SK-N-DZ (cell line): ENCODE results near the gene WFIKKN1.
"Not testable (repeated sequence)": the region's sequence is repeated elsewhere in the genome, so short reads cannot be mapped to it uniquely, and the experiment has no call there.

Experiments
- DNase-seq: peaks from one replicate; pipeline ENCODE4 v3.0.0-alpha.2; 2015; ENCODE audit warnings: low spot score

Gene WFIKKN1

GRCh38 chr16:595094-595528, 35.7 kb upstream of the WFIKKN1 start:
- no peak for DNase-seq

DNA sequence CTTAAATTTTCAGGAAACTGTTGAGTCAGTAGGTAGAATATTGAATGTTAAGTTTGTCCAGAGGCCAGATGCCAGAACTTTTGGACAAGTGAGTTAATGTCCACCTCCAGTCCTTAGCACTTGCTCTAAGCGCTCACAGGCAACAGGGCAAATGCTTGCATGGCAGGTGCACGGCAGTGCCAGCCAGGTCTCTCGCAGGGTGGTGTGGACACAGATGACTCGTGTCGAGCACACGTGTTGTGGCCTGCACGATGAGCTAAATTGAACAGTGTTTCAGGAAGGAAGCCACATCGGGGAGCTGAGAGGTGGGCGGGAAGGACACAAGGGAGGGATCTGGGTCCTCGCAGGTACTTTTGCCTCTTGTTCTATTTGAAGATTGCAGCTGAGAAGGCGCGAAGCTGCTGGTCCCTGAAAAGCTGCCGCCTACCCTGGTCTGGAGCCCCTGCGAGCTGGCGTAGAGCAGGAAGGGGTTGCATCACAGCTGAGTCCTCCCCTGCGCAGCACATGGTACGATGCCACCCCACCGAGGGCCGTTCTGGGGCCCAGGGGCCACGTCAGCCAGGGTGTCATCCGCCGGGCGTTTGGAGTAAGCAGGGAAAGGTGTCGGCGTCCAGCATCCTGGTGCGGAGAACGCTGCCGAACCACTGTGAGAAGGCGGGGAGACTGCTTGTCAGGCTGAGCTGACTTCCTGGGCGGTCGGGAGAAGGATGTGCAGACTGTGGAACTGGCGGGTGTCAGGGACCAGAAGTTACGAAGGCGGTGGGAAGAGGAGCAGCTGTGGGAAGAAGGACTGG, 34.6 kb upstream of the WFIKKN1 start:
- DNase-seq = no peak

DNA sequence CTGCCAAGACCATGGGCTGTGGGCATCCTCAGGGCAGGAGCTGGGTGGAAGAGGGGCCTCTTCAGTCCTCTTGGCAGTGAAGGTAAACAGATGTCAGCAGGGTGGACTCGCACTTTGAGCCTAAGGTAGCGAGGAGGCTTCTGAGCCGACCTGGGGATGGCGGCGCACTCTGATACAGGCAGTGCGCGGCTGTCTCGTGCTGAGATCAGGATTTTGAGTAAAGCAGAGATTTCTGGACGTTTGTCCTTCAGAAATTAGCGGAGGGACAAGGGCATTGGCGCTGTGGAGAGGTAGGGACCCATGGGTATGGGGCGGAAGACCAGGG, 34.1 kb upstream of the WFIKKN1 start:
- DNase-seq = no peak

- not testable (repeated sequence) for DNase-seq
These were observed 33.1 kb upstream of the WFIKKN1 start for GRCh38 chr16:597655-598054.

DNA sequence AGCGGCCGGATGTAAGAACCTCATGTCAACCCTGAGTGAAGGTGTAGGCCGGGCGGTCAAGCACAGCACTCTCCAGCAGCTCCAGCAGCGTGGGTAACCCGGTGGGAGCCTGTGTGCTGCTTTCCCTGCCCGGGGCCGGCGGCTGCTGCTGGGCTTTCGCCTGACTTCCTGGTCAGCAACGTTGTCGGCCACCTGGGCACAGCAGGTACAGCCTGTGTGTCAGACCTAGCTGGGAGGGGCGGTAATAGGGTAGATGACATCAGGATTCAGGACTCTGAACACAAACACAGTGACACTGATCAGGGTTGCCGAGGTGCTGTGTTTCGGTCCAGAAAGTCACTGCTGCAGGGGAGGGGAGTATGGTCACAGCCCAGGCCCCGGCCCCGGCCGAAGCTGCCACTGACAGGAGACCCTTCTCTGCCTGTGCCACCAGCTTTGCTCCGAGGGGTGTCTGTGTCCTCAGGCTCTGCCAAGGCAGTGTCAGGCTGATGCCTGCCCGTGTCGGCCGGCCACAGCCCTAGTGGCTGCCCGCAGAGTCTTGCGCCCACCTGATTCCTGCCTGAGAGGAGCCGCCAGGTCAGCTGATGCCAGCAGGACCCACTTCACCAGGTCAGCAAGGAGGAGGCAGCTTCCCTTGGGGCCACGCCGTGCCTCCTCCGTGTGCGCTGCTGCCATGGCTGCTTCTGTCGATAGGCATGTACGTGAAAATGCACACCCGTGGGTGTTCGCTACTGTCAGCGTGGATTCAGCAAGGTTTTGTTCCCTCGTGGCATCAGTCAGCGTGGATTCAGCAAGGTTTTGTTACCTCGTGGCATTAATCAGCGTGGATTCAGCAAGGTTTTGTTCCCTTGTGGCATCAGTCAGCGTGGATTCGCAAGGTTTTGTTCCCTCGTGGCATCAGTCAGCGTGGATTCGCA, 31.7 kb upstream of the WFIKKN1 start:
- DNase-seq = no peak

DNA sequence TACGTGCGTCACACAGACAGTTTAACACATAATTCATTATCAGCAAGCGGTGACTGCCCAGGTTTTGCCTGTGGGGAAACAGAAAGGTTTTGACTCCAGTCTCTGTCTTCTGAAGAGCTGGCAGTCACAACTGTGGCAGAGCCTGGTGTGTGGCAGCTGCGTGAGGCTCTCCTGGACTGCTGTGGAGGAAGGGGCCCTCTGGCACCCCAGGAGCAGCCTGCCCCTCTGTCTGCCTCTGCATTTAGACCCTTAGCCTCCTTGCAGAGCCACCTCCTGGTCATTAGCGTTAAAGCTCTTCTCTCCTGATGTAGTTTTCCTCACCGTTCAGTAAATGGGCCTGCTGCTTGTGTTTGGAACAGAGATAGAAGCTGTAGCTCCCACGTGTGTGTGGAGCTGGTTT, 30.0 kb upstream of the WFIKKN1 start:
- no peak for DNase-seq

GRCh38 chr16:603933-604332, 26.9 kb upstream of the WFIKKN1 start:
- no peak for DNase-seq

- no peak for DNase-seq
These were observed 24.0 kb upstream of the WFIKKN1 start for GRCh38 chr16:606656-607307.

DNA sequence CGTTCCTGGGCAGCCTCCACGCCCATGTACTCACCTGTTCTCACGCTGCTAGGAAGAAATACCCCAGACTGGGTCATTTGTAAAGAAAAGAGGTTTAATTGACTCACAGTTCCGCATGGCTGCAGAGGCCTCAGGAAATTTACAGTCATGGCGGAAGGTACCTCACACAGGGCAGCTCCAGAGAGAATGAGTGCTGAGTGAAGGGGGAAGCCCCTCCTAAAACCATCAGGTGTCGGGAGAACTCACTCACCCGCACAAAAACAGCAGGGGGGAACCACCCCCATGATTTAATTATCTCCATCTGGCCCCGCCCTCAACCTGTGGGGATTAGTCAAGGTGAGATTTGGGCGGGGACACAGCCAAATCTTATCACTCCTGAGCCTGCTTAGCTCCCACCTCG, 22.8 kb upstream of the WFIKKN1 start:
- DNase-seq = no peak

DNA sequence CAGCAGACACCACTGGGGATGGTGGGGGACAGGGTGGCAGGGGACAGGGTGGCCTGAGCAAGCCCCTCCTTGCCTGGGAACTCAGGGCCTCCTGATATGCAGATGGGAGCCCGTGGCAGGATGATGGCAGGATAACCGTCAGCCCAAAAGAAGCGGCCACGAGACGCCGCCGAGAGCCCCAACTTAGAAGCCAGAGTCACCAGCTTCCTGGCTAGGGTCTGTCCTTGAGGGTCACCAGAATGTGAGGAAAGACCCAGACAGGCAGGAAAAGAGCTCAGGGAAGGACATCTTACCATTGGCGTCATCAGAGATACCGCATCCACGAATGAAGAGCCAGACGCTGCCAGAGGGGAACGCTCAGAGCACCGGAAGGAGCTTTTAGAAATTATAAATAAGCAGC, 21.5 kb upstream of the WFIKKN1 start:
- DNase-seq = no peak

- DNase-seq = no peak
These were observed 20.8 kb upstream of the WFIKKN1 start for GRCh38 chr16:609984-610383.

DNA sequence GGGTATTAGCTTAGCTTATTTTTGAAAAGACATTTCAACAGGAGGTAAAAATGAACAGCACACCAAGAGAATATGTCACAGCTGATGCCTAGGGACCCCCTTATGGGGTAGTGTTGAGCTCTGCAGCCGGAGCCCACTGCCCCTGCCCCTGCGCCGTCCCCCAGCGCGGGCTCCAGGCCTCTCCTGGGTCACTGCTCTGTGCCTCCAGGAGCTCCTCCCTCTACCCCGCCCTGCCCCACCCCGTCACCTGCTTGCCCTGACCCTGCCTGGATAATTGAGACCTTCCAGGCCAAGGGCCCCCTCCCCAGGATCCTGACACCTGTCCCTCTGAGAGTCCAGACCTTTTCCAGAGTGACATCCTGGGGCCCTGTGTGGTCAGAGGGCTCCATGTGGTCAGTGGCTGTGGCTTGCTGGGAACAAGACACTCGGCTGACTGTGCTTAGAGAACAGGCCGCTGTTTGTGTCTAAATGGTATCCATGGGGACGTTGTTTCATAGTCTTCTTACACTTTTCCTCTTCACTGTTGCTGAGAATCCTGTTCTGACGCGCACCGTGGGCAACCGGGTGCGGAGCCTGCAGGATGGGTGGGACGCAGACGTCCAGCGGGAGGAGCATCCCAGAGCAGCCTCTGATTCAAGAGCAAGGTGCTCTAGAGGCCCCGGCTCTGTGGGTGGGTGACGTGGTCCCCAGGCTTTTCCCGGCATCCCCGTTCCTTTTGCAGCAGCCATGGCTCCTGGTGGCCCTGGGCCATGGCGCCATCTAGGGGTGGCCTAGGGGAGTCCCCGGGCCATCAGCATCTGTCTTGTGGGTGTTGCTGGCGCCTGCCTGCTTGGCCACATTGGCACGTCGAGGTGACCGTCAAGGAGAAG, 20.0 kb upstream of the WFIKKN1 start:
- peak; percentile 9 for DNase-seq

DNA sequence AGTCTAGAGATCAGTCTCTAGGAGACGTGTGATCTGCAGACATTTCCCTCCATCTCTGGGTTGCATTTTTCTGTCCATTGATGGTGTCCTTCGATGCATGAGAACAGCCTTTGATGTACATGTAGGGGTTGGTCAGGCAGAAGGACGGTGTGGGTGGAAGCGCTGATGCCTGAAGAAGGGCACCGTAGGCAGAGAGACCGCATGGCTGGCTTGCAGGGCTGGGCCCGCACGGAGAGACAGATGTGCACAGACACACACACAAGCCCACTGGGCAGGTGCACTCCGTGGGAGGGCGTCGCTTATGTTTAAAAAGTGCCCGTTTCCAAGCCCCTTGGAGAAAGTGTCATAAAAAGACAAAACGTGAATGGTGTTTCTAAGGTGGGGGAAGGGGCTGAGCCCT, 15.7 kb upstream of the WFIKKN1 start:
- DNase-seq = no peak

GRCh38 chr16:616733-617586, 13.8 kb upstream of the WFIKKN1 start:
- DNase-seq = no peak

DNA sequence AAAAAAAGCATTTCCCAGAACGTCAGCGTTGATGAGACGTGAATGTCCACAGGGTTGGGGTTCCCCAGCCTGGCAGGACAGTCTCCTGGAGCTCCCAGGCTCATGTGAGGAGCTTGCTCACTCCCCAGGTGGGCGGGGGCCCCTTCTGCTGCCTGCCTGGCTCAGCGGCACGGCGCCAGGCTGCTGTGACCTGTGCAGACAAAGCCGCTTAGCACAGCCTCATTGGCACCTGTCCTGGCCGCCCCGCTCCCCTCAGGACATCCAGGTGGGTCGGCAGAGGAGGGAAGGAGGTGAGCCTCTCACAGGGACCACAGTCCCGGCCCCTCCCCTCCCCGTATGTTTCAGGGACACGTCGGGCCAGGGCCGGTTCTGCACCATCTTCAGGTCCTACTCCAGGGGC, 12.9 kb upstream of the WFIKKN1 start:
- DNase-seq = no peak

DNA sequence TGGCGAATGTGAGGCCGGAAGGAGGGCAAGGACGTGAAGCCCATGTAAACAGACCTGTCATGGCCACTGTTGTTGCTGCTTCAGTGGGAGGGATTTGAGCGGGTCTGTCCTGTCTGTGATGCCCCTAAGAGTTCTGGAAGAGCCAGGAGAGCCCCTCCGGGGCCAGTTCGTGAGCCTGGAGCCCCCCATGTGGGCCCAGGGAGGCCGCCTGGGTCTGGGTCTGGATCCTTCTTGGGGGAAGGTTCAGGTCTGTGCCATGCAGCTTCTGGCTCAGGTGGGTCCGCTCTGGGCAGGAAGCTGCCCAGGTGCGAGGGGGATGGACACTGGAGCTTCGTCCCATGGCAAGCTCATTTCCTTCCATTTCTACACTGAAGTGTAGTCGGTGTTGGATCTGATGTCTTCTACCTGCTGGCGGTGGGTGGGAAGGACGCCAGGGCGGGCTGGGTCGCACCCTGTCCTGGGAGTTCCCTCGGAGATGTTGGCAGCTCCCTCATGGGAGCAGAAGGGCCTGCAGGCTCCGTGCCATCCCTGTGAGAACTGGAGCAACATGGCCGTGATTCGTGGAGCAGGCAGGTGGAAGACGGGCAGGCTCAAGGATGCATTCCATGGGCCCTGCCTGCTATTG, 11.2 kb upstream of the WFIKKN1 start:
- DNase-seq = no peak

GRCh38 chr16:620700-621525, 9.9 kb upstream of the WFIKKN1 start:
- no peak for DNase-seq

- no peak for DNase-seq
These were observed 9.2 kb upstream of the WFIKKN1 start for GRCh38 chr16:621526-622105.

- DNase-seq = no peak
These were observed 7.9 kb upstream of the WFIKKN1 start for GRCh38 chr16:622920-623280.
